NK-92 (cell line): Measurements from ENCODE around the gene NCS1.

Experiments used
- DNase-seq: peaks from one replicate; lab custom pipeline; 2025; ENCODE audit not compliant: unreplicated experiment; lab: John Stamatoyannopoulos, UW

NCS1 gene

DNA sequence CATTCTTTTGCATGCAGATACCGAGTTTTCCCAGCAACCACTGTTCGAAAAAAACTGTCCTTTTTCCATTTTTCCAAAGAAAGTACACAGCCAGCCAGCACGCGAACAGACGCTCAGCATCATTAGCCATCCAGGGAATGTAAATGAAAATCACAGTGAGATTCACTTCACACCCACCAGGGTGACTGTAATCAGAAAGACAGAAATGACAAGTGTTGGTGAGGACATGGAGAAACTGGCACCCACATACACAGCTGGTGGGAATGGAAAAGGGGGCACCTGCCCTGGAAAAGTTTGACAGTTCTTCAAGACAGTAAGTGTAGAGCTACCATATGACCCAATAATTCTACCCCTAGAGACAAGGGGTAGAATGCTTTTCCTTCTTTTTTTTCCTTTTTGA, 25.0 kb upstream of the NCS1 start:
- no peak for DNase-seq

DNA sequence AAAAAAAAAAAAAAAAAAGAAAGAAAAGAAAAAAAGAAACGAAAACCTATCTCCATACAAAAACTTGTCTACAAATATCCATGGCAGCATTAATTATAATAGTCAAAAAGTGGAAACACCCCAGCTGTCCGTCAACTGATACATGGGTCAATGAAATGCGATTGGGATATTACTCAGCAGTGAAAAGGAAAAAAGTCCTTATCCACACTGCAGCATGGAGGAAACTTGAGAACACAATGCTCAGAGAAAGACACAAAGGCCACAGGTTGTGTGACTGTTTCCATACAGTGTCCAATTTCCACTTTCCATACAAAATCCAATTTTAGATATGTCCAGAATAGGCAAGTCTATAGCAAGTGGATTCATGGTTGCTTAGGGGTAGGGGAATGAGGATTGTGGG, 24.3 kb upstream of the NCS1 start:
- no peak for DNase-seq

DNA sequence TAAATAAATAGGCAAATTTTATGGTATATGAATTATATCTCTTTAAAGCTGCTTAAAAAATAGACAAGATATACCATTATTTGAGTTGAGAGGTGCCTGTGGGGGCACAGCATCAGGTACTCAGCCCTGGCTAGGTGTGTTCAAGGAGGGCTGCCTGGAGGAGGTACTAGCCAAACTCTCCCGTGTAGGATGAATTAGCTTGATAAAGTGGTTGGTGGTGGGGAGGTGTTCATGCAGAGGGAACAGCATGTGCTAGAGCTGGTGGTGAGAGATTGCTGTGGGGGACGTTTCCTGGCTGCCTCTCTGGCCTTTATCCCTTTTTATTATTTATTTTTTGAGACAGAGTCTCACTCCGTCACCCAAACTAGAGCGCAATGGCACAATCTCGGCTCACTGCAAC, 23.2 kb upstream of the NCS1 start:
- DNase-seq: no peak

DNA sequence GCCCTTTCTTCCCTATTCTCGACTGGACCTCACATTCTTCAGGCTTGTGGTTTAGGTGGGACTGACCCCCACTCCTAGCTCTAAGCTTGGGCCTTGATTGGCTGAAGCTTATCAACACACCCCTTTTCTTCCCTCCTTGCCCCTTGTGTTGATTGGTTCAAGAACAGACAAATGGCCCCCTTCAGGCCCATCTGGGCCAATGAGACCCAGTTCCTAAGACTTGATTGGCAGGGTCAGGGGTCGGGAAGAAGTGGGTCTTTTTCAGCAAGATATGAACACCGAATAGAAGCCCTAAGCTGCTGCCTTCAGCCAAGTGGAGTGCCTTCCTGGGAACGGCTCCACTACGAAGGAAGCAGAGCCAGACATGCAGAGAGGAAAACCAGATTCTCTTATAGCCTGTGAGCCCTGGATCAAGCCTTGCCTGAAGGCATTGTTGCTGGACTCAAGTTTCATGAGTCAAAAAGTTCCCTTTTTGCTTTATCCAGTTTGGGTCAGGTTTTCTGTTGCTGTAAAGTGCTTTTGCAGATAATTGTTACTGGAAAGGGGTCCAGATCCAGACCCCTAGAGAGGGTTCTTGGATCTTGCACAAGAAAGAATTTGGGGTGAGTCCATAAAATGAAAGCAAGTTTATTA, 22.4 kb upstream of the NCS1 start:
- no peak for DNase-seq

DNA sequence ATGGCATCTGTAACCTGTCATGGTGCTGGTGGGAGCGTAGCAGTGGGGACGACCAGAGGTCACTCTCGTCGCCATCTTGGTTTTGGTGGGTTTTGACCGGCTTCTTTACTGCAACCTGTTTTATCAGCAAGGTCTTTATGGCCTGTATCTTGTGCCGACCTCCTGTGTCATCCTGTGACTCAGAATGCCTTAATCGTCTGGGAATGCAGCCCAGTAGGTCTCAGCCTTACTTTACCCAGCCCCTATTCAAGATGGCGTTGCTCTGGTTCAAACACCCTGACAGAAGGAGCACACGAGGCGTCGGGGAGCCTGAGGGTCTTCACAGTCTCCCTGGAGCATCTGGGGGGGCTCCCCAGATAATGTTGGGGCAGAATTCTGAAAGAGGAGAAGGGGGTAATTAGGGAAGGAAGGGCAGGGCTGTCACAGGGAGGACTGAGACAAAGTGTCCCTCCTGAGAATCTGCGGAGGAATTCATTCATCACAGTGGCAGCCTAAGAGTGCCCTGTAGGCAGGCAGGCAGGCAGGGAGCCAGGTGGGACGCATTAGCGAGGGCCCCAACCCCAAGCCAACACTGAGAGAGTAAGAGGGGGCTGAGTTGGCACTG, 21.3 kb upstream of the NCS1 start:
- DNase-seq: no peak

DNA sequence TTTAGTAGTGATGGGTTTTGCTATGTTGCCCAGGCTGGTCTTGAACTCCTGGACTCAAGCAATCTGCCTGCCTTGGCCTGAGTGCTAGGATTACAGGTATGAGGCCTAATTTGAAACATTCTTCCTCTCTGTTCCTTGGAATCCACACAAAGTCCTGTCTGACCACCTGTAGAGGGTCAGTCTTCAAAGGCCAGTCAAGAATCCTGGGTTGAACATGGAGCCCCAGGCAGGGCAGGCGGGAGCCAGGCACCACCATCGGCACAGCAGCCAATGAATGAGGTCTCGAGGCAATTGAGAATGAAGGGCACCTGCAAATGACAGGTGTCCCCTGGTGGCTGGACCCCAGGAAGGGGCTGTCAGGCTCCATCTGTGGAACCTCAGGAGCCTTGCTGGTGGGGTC, 17.4 kb upstream of the NCS1 start:
- no peak for DNase-seq

DNA sequence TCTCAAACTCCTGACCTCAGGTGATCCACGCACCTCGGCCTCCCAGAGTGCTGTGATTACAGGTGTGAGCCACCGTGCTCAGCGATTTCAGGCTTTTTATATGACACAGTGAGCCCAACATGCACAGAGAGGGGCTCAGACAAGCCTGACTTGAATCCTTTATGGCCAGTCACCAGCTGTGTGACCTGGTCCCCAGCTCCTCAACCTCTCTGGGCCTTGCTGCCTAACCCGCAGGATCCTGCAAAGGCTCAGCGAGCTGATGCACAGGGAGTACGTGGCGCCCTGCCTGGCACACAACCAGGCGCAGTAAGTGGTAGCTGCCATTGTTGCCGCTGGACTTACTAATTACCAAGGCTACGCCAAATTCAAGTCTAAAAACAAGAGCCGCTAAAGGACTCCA, 16.6 kb upstream of the NCS1 start:
- DNase-seq: no peak

DNA sequence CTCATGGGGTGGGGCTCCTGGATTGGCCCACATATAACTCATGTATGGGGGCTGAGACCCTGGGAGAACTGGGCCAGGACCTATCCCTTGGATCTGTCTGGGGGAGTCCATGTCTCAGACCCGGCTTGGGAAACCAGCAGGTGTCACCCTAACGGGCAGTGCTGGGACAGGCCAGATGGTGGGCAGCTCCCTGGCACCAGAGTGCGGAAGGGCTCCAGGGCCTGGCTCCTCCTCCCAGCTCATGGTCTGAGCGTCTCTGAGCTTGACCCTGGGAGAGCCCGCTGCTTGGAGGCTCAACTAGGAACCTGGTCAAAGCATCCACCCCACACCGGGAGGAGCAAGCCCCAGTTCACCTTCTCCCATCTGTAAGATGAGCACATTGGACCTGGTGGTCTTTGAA, 15.5 kb upstream of the NCS1 start:
- DNase-seq: no peak

DNA sequence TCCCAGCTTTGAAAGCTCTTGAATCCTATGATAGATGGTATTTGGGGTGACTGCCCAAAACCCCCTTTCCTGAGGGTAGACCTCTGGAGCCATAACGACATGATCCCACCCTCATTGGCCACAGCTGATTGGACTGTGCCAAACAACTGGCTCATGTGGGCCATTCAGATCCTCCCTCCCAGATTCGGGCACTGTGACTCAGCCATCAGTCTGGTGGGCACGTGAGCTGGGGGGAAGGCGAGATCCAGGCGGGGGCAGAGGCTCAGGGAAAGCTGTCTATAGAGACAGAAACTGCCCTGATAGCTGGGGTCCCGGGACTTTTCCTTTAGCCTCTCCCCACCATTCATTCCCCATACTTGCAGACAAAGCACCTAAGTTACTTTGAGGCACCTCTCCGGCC, 15.1 kb upstream of the NCS1 start:
- DNase-seq: no peak

DNA sequence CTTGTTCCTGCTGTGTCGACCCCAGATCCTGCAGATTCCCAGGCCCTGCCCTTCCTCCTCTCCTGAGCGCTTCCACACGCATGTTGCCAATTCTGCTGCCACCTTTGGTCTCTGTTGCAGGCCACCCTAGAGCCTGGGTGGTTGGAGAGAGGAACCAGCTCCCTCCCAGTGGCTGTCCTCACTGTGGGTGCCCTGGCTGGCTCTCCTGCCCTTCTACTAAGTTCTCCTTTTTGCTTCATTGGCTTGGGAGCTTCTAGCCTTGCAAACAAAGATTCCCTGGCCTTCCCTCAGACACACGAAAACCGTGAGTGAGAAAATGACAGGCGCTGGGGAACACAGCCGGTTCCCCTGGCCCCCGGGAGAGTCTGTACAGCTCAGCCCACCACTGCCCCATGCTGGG, 14.2 kb upstream of the NCS1 start:
- DNase-seq: no peak

DNA sequence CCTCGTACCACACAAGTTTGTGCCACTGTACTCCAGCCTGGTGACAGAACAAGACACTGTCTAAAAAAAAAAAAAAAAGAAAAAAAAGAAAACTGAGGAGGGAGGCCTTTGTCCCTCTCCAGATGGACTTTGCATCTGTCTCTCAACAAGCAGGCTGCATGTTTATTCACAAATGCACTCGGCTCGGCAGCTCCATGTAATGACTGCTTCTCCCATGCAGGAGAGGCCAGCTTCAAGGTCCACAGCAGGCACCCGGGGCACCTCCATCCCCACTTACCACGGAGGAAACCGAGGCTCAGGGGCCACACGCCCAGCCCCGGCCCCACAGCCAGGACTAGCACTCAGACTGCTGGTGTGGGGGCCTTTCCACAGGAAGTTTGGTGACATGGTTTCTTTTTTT, 13.1 kb upstream of the NCS1 start:
- no peak for DNase-seq

DNA sequence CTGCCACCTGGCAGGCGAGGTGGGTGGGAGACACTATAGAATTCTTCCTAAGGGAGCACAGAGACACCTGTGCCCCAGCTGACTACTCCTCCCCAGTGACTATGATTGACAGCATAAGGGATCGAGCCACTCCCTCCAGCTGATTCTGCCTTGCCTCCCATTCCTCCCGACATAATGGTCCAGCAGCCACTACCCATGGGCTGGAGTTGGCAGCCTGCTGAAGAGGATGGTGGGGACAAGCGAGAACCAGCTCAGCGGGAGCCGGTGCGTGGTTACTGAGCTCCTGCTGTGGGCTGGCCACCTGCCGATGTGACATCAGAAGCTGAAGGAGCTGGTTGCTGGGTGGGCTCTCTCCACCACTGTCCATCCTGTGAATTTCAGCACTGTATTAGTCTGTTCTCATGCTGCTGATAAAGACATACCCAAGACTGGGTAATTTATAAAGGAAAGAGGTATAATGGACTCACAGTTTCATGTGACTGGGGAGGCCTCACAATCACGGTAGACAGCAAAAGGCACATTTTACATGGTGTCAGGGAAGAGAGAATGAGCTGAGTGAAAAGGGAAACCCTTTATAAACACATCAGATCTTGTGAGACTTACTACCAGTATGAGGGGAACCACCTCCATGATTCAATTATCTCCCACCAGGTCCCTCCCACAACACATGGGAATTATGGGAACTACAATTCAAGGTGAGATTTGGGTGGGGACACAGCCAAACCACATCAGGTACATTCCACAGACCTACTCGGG, 12.1 kb upstream of the NCS1 start:
- no peak for DNase-seq

DNA sequence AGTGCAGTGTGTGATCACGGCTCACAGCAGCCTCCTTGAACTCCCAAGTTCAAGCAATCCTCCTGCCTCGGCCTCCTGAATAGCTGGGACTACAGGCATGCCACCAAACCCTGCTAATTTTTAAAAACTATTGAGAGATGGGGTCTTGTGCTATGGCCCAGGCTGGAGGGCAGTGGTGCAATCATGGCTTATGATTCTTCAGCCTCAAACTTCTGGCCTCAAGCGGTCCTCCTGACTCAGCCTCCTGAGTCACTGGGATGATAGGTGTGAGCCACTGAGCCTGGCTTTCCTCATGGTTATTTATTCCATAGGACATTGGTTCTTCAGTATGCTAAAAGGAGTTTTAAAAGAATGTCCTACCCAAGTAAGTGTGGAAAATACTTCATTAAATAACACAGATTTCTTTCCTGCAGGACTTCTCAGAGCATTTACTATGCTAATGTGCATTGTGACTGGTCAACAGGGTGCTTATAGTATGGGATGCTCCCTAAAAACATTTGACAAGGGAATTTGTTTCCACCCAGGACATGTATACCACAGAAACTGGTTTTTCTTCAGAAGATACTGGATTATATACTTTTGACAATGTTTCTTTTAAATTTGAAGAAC, 11.2 kb upstream of the NCS1 start:
- no peak for DNase-seq

DNA sequence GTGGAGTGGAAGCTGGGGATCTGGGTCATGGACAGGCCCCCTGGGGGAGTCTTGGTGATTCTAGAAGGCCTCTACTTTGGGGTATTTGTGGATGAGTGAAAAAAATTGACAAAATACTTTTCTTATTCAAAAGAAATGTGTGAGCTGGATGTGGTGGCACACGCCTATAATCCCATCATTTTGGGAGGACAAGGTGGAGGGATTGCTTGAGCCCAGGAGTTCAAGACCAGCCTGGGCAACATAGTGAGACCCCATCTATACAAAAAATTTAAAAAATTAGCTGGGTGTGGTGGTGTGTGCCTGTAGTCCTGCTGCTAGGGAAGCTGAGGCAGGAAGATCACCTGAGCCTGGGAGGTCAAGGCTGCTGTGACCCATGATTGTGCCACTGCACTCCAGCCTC, 6.6 kb upstream of the NCS1 start:
- no peak for DNase-seq

DNA sequence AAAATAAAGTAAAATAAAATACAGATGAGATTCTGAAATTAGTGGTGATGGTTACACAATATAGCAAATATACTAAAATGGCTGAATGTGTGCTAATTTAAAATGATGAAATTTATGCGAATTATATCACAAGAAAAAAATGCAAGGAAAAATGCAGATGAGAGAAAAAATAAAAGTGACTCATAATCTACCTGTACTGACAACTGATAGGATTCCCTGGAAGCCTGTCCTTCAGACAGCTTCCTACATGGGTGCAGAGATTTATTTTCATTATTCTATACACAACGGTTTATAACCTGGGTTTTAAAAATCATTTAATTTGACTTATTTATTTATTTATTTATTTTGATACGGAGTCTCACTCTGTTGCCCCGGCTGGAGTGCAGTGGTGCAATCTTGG, 5.8 kb upstream of the NCS1 start:
- no peak for DNase-seq

DNA sequence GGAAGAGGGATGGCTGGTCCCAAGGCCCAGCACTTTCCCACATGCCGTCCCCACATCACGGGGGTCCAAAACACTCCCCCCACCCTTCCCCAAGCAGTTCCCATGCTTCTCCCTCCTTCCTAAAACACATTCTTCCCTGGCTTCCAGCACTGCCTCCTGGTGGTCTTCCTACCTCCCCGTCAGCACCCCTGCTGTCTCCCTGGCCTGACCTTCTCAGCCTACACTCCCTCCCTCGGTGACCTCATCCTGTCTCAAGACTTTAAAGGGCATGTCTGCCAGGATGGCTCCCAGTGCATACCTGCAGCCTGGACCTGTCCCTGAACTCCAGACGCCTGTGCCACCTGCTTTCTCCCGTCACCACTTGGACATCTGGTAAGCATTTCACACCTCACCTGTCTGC, 4.3 kb upstream of the NCS1 start:
- DNase-seq: no peak

DNA sequence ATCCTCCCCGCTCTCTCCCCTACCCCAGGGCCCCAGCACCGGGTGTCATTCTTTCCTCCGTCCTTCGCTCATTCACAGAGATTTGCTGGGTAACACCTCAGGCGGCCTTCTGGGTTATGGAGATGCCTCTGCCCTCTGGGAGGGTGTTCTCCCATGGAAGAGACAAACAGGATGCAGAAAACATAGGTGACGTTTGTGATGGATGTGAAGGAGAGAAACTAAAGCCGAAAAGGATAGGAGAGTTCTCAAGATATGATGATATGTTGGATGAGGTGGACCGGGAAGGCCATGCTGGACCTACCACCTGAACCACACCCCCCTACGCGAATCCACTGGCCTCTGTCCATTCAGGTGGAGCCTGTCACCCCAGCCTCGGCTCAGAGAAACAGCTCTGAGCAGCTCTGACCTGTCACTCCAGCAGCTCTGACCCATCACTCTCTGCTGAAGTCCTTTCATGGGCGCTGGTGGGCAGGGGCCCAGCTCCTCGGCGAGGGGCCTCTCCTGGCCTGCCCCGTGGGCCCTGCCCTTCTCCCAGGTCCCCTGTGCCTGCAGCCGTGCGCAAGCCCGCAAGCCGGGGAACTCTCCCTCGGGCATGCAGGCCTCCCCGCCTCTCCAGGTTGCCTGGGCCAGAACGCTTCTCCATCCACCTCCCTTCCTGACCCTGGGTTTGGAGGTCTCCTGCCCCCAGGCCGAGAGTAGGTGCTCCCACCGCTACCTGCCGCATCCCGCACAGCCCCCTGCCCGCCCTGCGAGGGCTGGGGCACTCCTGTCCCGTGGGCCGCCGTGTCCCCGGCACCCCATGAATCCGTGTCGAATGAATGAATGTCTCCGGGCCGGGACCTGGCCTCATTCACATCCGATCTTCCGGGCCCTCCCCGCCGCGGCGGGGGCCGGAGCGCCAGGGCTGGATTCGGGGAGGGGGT, 717 bp upstream of the NCS1 start:
- no peak for DNase-seq

DNA sequence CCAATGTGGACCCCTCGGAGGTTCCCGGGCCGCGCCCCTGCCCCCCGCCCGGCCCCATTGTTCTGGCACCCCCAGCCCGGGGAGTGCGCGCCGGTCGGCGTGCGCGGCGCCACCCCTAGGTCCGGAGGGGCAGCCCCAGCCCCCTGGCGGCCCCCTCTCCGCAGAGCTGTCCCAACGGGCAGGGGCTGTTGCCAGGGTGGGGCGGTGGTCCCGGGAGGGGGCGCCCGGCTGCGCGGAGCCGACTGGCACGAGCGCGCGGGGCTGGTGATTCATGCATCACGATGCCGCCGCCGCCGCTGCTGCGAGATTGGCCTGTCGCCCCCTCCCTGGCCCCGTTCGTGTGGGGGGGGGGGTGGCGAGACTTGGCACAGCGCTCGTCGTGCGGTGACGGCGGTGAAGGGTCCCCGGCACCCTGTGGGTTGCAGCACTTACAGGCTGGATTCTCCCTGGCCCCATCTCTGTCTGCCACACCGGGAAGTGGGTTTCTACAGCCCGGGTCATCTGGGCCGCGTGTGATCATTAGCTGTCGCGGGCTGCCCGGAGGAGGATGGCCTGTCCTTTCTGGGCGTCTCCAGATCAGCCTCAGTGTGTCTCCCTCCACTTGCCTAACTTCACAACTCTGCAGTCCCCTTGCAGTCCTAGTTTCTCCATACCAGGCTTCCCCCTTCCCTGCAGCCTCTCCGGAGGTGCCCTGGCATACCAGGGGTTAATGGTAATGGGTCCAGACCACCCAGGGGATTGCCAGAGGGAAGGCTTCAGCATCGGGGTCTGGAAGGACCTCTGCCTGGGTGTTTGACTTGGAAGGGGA, 858 bp downstream of the NCS1 start:
- no peak for DNase-seq

DNA sequence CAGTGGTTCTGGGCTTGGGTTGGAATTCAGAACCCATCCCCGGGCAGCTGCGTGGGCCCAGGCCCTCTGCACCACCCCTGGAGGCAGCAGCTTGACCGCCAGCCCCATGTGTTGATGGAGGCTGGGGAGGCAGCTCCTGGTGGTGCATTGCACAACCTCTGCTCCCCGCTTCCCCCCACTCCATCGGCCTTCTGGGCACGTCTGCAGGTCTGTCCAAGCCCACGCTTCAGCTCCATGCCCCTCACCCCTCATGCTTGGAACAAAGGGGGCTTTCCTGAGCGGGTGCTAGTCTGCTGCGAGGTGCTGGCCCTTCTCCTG, 1.4 kb downstream of the NCS1 start:
- DNase-seq: no peak

DNA sequence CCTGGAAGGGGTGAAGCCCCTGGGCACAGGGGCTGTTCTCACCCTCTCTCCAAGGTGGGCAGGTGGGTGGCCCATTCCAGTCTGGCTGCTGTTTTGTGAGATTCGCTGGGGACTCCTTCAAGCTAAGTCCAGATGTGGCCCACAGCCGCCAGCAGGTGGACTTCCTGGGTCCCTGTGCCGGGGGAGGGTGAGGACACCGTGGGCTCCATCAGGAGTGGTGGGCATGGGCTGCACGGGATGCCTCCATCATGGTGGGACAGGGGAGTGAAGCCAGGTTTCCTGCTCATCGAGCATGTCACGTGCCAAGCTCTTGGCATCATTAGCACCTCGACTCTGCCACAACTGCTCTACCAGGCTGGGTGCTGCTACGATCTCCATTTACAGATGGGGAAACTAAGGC, 1.8 kb downstream of the NCS1 start:
- DNase-seq: no peak

DNA sequence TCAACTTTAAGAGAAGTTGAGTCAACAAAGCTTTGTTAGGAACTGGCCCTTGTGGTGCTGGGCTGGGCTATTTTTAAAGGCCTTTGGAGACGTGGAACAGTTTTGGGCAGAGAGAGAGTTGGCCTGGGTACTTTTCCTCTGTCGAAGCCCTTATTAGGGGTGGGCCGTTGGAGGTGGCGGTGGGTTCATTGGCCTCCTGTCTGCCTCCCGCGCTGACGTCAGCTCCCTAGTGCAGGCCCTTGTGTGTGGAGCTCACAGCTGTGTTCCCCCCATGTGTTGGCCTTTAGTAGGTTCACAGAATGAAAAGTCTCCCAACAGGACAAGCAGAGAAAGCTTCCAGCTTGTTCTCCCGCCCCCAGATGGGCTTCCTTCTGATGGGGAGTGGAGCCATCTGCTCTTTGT, 2.7 kb downstream of the NCS1 start:
- DNase-seq: no peak
